IPS-18c (cell line): ENCODE measurements around the gene MYRIP.
"Not testable (repeated sequence)": the region's sequence is repeated elsewhere in the genome, so short reads cannot be mapped to it uniquely, and the experiment has no call there.

Experiments
- H3K4me3 ChIP-seq: 2 replicates; pipeline ENCODE4 v1.7.0; 2013; ENCODE audit warnings: low read depth, mild to moderate bottlenecking, low read length, moderate library complexity; ENCODE audit not compliant: insufficient read depth
- H3K9me3 ChIP-seq: one replicate; pipeline ENCODE4 v1.6.1; 2013; ENCODE audit warnings: mild to moderate bottlenecking, low read length, moderate library complexity; ENCODE audit not compliant: control insufficient read depth, insufficient read depth

Gene MYRIP

GRCh38 chr3:40077139-40077538 lies 267.7 kb downstream of the MYRIP start:
- not testable (repeated sequence) for H3K4me3 ChIP-seq, H3K9me3 ChIP-seq

GRCh38 chr3:40077828-40078492 lies 268.6 kb downstream of the MYRIP start:
- not testable (repeated sequence) for H3K4me3 ChIP-seq, H3K9me3 ChIP-seq

- Histone ChIP-seq H3K9me3 (no peaks in the 10 kb centered on the region), H3K4me3 (no peak overlapping the region)
These were observed 269.2 kb downstream of the MYRIP start for GRCh38 chr3:40078590-40078989.

GRCh38 chr3:40079203-40079846 lies 269.9 kb downstream of the MYRIP start:
- Histone ChIP-seq H3K9me3 (no peaks in the 10 kb centered on the region), H3K4me3 (no peak overlapping the region)

- no peak overlapping the region for H3K4me3 ChIP-seq
- no peaks in the 10 kb centered on the region for H3K9me3 ChIP-seq
These were observed 270.4 kb downstream of the MYRIP start for GRCh38 chr3:40079847-40080240.

GRCh38 chr3:40083066-40083465 lies 273.7 kb downstream of the MYRIP start:
- Histone ChIP-seq H3K4me3 (no peak overlapping the region), H3K9me3 (peaks cover 2% of the 10 kb centered on the region)

- H3K4me3 ChIP-seq, H3K9me3 ChIP-seq: not testable (repeated sequence)
These were observed 275.0 kb downstream of the MYRIP start for GRCh38 chr3:40084424-40084823.

GRCh38 chr3:40086890-40087883 lies 277.8 kb downstream of the MYRIP start:
- Histone ChIP-seq H3K9me3 (peaks cover 2% of the 10 kb centered on the region), H3K4me3 (no peak overlapping the region)

- Histone ChIP-seq H3K9me3 (peaks cover 2% of the 10 kb centered on the region), H3K4me3 (no peak overlapping the region)
These were observed 279.2 kb downstream of the MYRIP start for GRCh38 chr3:40088527-40089170.

GRCh38 chr3:40096661-40097111 lies 287.3 kb downstream of the MYRIP start:
- Histone ChIP-seq H3K4me3 (no peak overlapping the region), H3K9me3 (peaks cover 3% of the 10 kb centered on the region)

- Histone ChIP-seq H3K4me3 (no peak overlapping the region), H3K9me3 (peaks cover 3% of the 10 kb centered on the region)
These were observed 288.0 kb downstream of the MYRIP start for GRCh38 chr3:40097131-40098117.

- peaks cover 3% of the 10 kb centered on the region for H3K9me3 ChIP-seq
- H3K4me3 ChIP-seq, result no peak overlapping the region
These were observed 288.9 kb downstream of the MYRIP start for GRCh38 chr3:40098261-40098759.

GRCh38 chr3:40099871-40100270 lies 290.5 kb downstream of the MYRIP start:
- Histone ChIP-seq H3K9me3 (no peaks in the 10 kb centered on the region), H3K4me3 (no peak overlapping the region)

GRCh38 chr3:40102182-40102581 lies 292.8 kb downstream of the MYRIP start:
- H3K9me3 ChIP-seq, result no peaks in the 10 kb centered on the region
- H3K4me3 ChIP-seq, result no peak overlapping the region

GRCh38 chr3:40103829-40104228 lies 294.4 kb downstream of the MYRIP start:
- H3K4me3 ChIP-seq, result no peak overlapping the region
- H3K9me3 ChIP-seq, result no peaks in the 10 kb centered on the region

GRCh38 chr3:40104441-40104840 lies 295.0 kb downstream of the MYRIP start:
- Histone ChIP-seq H3K9me3 (no peaks in the 10 kb centered on the region), H3K4me3 (no peak overlapping the region)
